GM19467 (cell line): ENCODE measurements around the gene NAA16.
"Not testable (repeated sequence)": the region's sequence is repeated elsewhere in the genome, so short reads cannot be mapped to it uniquely, and the experiment has no call there.

Source experiments
- ATAC-seq: cut with Tn5 transposase; IDR thresholded peaks from one replicate; pipeline ENCODE4 v1.9.1; 2021; ENCODE audit warnings: mild to moderate bottlenecking, moderate library complexity; ENCODE audit not compliant: unreplicated experiment

Gene NAA16

GRCh38 chr13:41310963-41311405 is at the start of gene NAA16:
TSS of gene NAA16 (plus strand) at chr13:41311267. CDS start at chr13:41311529, 262 bp downstream.
- peak; percentile 59 for ATAC-seq

DNA sequence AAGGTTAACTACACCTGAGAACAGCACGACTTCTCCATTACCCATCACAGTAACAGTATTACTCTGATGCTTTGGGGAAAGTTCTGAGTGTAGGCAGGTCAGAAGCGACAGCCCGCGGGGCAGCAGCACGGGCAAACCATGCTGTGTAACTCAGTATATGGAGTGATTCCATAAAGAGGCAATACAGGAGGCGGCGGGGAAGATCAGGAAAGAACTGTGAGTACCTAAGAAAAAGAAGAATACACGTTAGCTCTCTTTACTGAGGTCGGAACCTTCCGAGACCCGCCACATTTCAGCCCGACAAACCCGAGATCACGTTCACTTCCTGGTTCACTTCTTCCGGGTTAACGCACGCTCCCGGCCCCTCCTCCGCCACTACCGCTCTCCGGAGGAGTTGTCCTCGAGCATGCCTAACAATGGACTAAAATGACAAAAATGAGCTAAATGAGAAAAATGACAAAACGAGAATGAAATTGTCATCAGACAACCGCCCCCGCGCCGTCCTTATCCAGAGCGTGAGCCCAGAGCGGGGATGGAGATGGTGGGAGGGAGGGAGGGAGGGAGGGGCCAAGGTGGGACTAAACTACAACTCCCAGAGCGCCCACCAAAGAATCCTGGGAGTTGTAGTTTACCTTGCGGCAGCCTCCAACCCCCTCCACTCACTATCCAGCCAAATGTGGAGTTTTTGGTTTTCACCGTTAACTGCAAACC is 47.7 kb upstream of the NAA16 start, which contains the start of gene MTRF1:
Gene MTRF1 (minus strand): TSS at position 316 of the 711 bp plus-strand sequence. CDS start 2,669 bp downstream, outside the sequence.
- peak; percentile 89 for ATAC-seq

GRCh38 chr13:41267106-41267505 is 44.0 kb upstream of the NAA16 start:
- no peak for ATAC-seq

GRCh38 chr13:41268764-41269163 is 42.3 kb upstream of the NAA16 start:
- ATAC-seq, result no peak

- no peak for ATAC-seq
These were observed 39.4 kb upstream of the NAA16 start for GRCh38 chr13:41271456-41272285.

GRCh38 chr13:41273831-41274441 is 37.1 kb upstream of the NAA16 start:
- ATAC-seq, result no peak

DNA sequence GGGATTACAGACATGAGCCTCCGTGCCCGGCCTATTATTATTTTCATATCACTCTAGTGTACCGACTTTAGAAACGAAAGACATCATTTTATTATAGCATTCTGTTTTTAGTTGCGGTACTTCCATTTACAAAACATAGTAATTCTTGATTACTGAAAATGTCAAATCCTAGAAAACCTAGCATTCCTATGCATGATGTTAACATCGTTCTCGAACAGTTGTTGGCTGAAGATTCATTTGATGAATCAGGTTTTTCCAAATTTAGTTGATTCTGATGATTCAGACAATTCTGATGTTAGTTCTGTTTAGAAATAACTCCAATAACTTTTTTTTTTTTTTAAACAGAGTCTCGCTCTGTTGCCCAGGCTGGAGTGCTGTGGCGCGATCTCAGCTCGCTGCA is 36.2 kb upstream of the NAA16 start:
- ATAC-seq, result no peak

- no peak for ATAC-seq
These were observed 34.2 kb upstream of the NAA16 start for GRCh38 chr13:41276824-41277223.

DNA sequence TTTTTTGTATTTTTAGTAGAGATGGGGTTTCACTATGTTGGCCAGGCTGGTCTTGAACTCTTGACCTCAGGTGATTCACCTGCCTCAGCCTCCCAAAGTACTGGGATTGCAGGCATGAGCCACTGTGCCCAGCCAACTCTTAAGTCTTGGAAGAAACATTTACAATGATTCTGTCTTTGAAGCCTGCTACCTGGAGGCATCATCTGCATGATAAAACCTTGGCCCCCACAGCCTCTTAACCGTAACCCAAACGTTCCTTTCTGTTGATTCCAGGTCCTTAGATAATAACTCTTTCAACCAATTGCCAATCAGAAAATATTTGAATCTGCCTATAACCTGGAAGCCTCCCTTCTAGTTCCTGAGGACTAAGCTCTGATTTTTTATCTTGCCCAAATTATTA is 31.9 kb upstream of the NAA16 start:
- ATAC-seq, result not testable (repeated sequence)

DNA sequence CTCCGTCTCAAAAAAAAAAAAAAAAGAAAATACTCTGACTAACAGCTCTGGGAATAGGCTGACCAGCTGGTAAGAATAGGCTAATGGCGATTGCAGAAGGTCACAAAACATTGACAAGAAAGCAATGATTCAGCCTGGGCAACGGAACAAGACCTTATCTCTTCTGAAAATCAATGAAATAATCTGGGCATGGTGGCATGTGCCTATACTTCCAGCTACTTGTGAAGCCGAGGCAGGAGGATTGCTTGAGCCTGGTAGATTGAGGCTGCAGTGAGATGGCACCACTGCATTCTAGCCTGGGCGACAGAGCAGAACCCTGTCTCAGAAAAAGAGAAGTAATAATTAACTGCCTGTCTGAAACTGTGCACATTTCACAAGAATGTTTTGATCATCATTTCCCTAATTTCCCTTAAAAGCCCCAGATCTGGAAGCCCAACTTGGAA is 28.9 kb upstream of the NAA16 start:
- ATAC-seq, result no peak

DNA sequence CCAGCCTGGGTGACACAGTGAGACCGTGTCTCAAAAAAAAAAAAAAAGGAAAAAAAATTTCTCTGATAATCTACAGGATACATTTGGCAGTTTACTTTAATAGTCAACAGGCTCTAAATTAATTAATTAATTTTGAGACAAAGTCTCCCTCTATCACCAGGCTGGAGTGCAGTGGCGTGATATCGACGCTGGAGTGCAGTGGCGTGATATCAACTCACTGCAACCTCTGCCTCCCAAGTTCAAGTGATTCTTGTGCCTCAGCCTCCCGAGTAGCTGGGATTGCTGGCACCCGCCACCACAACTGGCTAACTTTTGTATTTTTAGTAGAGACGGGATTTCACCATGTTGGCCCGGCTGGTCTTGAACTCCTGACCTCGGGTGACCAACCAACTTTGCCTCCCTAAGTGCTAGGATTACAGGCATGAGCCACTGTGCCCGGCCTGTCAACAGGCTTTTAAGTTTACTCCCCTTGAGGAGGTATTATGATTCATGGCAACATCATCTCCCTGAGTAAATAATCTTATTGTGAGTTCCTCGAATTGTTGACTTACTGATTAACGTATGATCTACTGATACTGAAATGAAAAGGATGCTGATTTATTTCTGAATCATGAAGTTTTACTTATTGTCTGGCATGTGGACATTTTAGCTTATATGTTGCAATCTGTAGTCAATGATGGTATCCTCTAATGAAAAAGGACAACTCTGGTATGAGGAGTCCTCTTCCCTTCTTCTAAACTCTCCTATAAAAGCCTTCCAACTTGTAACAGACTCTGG is 26.4 kb upstream of the NAA16 start:
- no peak for ATAC-seq

GRCh38 chr13:41286370-41286769 is 24.7 kb upstream of the NAA16 start:
- no peak for ATAC-seq

DNA sequence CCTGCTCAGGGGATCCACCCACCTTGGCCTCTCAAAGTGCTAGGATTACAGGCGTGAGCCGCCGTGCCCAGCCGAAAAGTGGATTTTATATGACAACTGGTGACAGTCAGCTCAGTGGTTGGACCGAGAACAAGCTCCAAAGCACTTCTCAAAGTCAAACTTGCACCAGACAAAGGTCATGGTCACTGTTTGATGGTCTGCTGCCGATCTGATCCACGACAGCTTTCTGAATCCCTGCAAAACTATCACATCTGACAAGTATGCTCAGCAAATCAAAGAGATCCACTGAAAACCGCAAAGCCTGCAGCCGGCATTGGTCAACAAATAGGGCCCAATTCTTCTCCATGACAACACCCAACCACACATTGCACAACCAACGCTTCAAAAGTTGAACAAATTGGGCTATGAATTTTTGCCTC is 21.6 kb upstream of the NAA16 start:
- ATAC-seq, result no peak

GRCh38 chr13:41291246-41291645 is 19.8 kb upstream of the NAA16 start:
- ATAC-seq, result no peak

DNA sequence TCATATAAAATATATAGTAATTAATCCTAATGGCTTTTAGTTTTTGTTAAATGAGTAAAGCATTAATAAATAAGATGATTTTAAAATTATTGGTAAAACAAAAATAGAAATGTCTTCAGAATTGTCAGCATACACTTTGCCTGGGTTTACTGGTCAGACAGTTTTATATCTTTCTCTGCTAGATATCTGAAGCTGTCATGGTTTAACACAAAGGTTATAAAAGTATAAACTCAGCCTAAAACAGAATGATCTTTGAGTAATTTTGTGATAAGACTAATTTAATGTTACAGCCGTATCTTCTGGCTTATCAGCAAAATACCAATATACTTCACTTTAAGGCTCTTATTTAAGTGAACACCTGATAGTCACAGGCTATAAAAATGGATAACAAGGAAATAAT is 17.8 kb upstream of the NAA16 start:
- ATAC-seq, result no peak

- ATAC-seq, result no peak
These were observed 16.2 kb upstream of the NAA16 start for GRCh38 chr13:41294914-41295313.

DNA sequence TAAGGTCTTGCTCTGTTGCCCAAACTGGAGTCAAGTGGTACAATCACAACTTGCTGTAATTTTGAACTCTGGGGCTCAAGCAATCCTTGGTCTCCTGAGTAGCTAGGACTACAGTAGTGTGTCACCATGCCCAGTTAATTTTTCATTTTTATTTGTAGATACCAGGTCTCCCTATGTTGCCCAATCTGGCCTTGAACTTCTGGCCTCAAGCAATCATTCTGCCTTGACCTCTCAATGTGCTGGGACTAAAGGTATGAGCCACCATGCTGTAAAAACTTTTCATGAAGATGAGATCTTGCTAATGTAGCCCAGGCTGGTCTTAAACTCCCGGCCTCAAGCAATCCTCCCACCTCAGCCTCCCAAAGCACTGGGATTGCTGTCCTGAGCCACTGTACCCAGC is 15.1 kb upstream of the NAA16 start:
- no peak for ATAC-seq

- ATAC-seq, result no peak
These were observed 14.0 kb upstream of the NAA16 start for GRCh38 chr13:41296879-41297646.

GRCh38 chr13:41299316-41300094 is 11.6 kb upstream of the NAA16 start:
- no peak for ATAC-seq
